Breast epithelium (tissue), 4 donors: ENCODE data around the gene RAB33A. TPM values are rescaled to one million over a fixed set of nuclear protein-coding genes. Genes with fewer than 3 reads are reported as not detected.

Source experiments
- DNase-seq, 2 donors: peaks; one replicate each; pipeline ENCODE4 v3.0.0-alpha.2; 2019; ENCODE audit warnings: low spot score in 2 of 2
- H3K27ac ChIP-seq, 2 donors: fragments of 200-600 bp; sonication (generic) in 1 of 2; one replicate each; pipeline ENCODE4 v1.5.1; 2016 to 2019; ENCODE audit warnings: mild to moderate bottlenecking in 1 of 2
- H3K27me3 ChIP-seq, 2 donors: fragments of 200-600 bp; sonication (generic) in 1 of 2; one replicate each; pipeline versions ENCODE4 v1.5.1 to v1.6.0; 2017 to 2019; ENCODE audit warnings: control low read depth in 1 of 2, mild to moderate bottlenecking in 1 of 2
- H3K36me3 ChIP-seq: fragments of 200-600 bp; one replicate; pipeline ENCODE4 v1.5.1; 2019
- H3K4me1 ChIP-seq, 2 donors: fragments of 200-600 bp; sonication (generic); one replicate each; pipeline ENCODE4 v1.5.1; 2016 to 2019; ENCODE audit warnings: control low read depth in 1 of 2
- H3K4me3 ChIP-seq, 3 donors: fragments of 200-600 bp; sonication (generic); 1 replicate in 2 of 3; 2 replicates in 1 of 3; pipeline ENCODE4 v1.5.1; 2016 to 2019; ENCODE audit warnings: mild to moderate bottlenecking in 3 of 3, moderate library complexity in 2 of 3
- H3K9me3 ChIP-seq, 2 donors: fragments of 200-600 bp; sonication (generic) in 1 of 2; one replicate each; pipeline ENCODE4 v1.5.1; 2016 to 2019; ENCODE audit warnings: control low read depth in 1 of 2
- POLR2A ChIP-seq: fragments of 450-650 bp; IDR thresholded peaks from one replicate; pipeline ENCODE4 v1.6.1; 2016; ENCODE audit warnings: antibody characterized with exemption, mild to moderate bottlenecking, moderate library complexity
- POLR2AphosphoS5 ChIP-seq, 3 donors: sonication (generic); formaldehyde crosslinking; IDR thresholded peaks; one replicate each; pipeline ENCODE4 v1.6.1; 2017; ENCODE audit warnings: antibody characterized with exemption in 3 of 3
- intact Hi-C: fragments of 100-400 bp; cut with DNase I; formaldehyde crosslinking; loops from one replicate; pipeline ENCODE4 v1.15.1; 2023; ENCODE audit warnings: low total_unique reads
- total RNA-seq, 3 donors: library from RNA; depleted of rRNA; stranded (reverse); fragments of >200 nt; gene quantifications; one replicate each; pipeline ENCODE4 v1.1.0, GENCODE V29; 2016
- TF ChIP-seq, protein P1 (sequence below), 3 donors: fragments of 450-650 bp; IDR thresholded peaks; one replicate each; pipeline ENCODE4 v1.5.1; 2016 to 2017; ENCODE audit warnings: antibody characterized with exemption in 3 of 3, mild to moderate bottlenecking in 3 of 3, moderate library complexity in 3 of 3

The RAB33A gene
- total RNA-seq, 3 donors from 2014 or later, result 0.73 to 2.6 (median 1.6) TPM

DNA sequence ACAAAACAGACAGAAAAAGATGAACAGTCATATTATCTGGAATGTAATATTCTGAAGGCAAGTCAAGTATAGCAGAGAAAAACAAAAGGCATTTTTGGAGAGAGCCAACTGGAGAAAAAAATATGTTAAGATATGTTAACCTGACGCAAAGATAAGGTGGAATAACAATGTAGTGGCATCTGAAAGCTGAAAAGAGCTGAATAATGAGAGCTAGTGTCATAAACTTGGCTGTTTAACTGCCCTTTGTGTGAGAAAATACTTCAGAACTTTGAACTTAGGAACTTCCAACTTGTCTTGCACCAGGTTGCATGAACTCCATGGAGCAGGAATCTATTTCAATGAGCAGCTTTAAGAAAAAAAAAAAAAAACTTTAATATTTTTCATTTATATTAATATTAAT, 32.9 kb downstream of the RAB33A start:
- DNase-seq, result no peak
- TF ChIP-seq, protein P1, sequence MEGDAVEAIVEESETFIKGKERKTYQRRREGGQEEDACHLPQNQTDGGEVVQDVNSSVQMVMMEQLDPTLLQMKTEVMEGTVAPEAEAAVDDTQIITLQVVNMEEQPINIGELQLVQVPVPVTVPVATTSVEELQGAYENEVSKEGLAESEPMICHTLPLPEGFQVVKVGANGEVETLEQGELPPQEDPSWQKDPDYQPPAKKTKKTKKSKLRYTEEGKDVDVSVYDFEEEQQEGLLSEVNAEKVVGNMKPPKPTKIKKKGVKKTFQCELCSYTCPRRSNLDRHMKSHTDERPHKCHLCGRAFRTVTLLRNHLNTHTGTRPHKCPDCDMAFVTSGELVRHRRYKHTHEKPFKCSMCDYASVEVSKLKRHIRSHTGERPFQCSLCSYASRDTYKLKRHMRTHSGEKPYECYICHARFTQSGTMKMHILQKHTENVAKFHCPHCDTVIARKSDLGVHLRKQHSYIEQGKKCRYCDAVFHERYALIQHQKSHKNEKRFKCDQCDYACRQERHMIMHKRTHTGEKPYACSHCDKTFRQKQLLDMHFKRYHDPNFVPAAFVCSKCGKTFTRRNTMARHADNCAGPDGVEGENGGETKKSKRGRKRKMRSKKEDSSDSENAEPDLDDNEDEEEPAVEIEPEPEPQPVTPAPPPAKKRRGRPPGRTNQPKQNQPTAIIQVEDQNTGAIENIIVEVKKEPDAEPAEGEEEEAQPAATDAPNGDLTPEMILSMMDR (IDR thresholded peaks at IDR 0.05), result no peak
- no peak for TF ChIP-seq POLR2A
- TF ChIP-seq POLR2AphosphoS5 (IDR thresholded peaks at IDR 0.05), result no peak
- intact Hi-C loops, result no loop called here
- Histone ChIP-seq H3K4me1 (no peaks in the 10 kb centered on the region), H3K9me3 (no peaks in the 10 kb centered on the region), H3K4me3 (no peak overlapping the region), H3K27ac (no peak overlapping the region), H3K36me3 (no peaks in the 10 kb centered on the region), H3K27me3 (peaks cover 0 to 6% of the 10 kb centered on the region in 2 donors)

DNA sequence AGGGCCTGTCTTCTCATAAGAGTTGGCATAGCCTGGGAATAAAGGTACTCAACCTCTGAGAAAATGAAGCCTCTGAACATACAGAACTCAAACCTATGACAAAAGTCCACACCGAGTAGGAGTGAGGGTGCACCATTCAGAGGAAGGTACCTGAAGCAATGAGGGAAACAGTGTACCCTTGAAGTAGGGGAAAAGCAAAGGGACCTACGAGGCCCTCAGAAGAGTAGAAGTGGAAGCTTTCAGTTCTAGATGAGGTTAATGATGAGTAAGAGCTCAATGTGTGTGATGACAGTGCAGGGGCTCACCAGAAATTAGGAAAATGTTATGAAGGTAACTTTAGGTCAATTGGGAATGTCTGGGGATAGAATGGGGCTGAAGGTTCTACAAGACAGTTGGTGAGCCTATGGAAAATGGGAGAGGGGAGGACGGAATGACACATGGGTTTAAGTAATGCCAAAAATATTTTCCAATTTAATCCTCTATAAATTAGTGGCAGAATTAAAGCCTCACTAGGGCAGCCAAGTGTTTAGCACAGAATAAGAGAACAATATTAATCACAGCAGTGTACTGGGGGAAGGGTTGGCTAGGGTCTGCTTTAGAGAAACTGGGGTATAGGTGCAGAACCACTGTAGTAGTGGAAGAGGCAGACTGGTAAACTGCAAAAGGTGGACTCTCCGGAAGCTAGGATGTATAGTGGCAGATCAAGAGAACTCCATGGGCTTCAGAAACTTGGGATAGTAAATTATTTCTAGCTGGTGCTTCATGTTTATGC, 39.8 kb downstream of the RAB33A start:
- intact Hi-C loops, result no loop called here
- no peak for DNase-seq
- Histone ChIP-seq H3K27ac (no peak overlapping the region), H3K27me3 (peaks cover 0 to 8% of the 10 kb centered on the region in 2 donors), H3K4me1 (no peaks in the 10 kb centered on the region), H3K4me3 (no peak overlapping the region), H3K9me3 (no peaks in the 10 kb centered on the region), H3K36me3 (no peaks in the 10 kb centered on the region)
- no peak for TF ChIP-seq POLR2AphosphoS5 (IDR thresholded peaks at IDR 0.05)
- TF ChIP-seq, protein P1 (IDR thresholded peaks at IDR 0.05), result no peak
- TF ChIP-seq POLR2A, result no peak

DNA sequence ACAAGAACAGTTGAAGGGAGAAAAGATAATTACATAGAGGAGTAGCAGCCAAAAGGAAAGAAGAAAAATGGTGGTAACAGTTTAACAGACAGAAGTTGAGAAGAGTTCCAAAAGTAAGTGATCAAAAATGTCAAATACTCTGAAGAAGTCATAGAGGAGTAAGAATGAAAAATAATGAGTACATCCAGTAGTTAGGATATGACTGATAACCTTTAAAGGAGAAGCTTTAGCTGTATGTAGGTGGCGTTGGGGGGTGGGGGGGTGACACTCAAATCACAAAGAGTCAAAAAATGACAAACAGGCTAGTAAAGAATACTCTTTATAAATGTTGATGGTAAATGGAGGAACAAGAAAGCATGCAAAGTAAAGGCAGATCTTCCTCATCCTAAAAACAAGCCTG, 40.6 kb downstream of the RAB33A start:
- no peak for TF ChIP-seq POLR2A
- TF ChIP-seq, protein P1 (IDR thresholded peaks at IDR 0.05), result no peak
- no peak for TF ChIP-seq POLR2AphosphoS5 (IDR thresholded peaks at IDR 0.05)
- no peak overlapping the region for H3K27ac ChIP-seq
- intact Hi-C loops, result no loop called here

DNA sequence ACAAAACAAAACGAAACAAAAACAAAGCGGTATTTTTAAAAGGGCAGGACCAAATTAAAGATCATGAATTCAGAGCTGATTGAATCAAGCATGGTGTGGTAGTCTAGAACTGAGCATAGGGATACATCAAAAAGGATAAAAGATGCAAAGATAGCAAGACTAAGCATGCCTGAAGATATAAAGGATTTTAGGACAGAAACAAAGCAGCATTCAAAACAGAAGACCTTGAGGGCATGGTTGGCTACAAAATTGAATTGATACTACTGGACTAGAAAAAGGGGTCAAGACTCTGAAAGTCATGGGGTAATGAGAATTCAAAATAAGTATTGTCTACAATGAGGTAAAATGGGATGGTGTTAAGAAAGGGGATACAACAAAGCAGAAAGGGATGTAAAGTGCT, 41.6 kb downstream of the RAB33A start:
- Histone ChIP-seq H3K4me1 (no peaks in the 10 kb centered on the region), H3K27ac (no peak overlapping the region), H3K4me3 (no peak overlapping the region), H3K36me3 (no peaks in the 10 kb centered on the region), H3K9me3 (no peaks in the 10 kb centered on the region), H3K27me3 (peaks cover 0 to 5% of the 10 kb centered on the region in 2 donors)
- no peak for TF ChIP-seq POLR2A
- TF ChIP-seq, protein P1 (IDR thresholded peaks at IDR 0.05), result no peak
- TF ChIP-seq POLR2AphosphoS5 (IDR thresholded peaks at IDR 0.05), result no peak
- intact Hi-C loops, result no loop called here
- DNase-seq, result no peak

More for the DNA sequence above, 40.6 kb downstream of the RAB33A start:
- Histone ChIP-seq H3K36me3 (no peaks in the 10 kb centered on the region), H3K4me1 (no peaks in the 10 kb centered on the region), H3K4me3 (no peak overlapping the region), H3K27me3 (peaks cover 0 to 5% of the 10 kb centered on the region in 2 donors), H3K9me3 (no peaks in the 10 kb centered on the region)
- no peak for DNase-seq

DNA sequence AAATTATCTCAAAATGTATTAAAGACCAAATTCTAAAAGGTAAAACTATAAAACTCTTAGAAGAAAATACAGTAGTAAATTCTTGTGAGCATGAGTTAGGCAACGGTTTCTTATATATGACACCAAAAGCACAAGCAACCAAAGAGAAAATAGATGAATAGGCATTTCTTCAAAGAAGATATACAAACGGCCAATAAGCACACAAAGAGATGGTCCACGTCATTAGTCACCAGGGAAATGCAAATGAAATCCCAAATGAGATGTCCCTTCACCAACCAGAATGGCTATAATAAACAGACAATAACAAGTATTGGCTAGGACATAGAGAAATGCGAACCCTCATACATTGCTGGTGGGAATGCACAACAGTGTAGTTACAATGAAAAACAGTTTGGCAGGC, 44.6 kb downstream of the RAB33A start:
- Histone ChIP-seq H3K36me3 (no peaks in the 10 kb centered on the region), H3K4me1 (no peaks in the 10 kb centered on the region), H3K9me3 (no peaks in the 10 kb centered on the region), H3K27ac (no peak overlapping the region), H3K4me3 (no peak overlapping the region), H3K27me3 (no peaks in the 10 kb centered on the region)
- intact Hi-C loops, result no loop called here
- no peak for TF ChIP-seq POLR2A
- TF ChIP-seq POLR2AphosphoS5 (IDR thresholded peaks at IDR 0.05), result no peak
- TF ChIP-seq, protein P1 (IDR thresholded peaks at IDR 0.05), result no peak
- DNase-seq, result no peak
